Neural cell (in vitro differentiated cells): ENCODE results near the gene NCKAP5L.

Experiments
- POLR2AphosphoS5 ChIP-seq: IDR thresholded peaks from 2 replicates; pipeline ENCODE4 v1.6.1; 2012
- REST ChIP-seq: IDR thresholded peaks from 2 replicates; pipeline ENCODE4 v1.6.1; 2012; ENCODE audit warnings: borderline replicate concordance
- TF ChIP-seq, protein P1 (sequence below): fragments of 450-650 bp; IDR thresholded peaks from 2 replicates; pipeline ENCODE4 v1.5.1; 2014; ENCODE audit warnings: antibody characterized with exemption, mild to moderate bottlenecking, moderate library complexity; ENCODE audit not compliant: poor library complexity, severe bottlenecking

DNA sequence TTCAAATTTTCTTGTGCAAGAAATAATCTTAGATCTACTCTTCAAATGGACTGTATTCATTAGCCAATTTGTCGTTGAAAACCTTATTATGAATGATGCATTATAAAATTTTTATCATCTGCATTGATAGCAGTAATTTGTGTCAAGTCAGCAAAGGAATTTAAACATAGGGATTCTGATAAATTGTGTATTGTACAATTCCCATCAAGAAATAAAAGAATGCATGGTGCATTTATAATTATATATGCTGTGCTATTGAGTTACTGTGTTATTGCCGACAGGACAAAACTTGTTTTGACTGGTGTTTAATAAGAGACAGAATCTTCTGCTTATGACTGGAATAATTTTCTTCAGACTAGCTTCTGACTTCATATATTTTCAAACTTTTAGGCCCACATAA lies 17.8 kb upstream of the NCKAP5L start:
- TF ChIP-seq, protein P1, sequence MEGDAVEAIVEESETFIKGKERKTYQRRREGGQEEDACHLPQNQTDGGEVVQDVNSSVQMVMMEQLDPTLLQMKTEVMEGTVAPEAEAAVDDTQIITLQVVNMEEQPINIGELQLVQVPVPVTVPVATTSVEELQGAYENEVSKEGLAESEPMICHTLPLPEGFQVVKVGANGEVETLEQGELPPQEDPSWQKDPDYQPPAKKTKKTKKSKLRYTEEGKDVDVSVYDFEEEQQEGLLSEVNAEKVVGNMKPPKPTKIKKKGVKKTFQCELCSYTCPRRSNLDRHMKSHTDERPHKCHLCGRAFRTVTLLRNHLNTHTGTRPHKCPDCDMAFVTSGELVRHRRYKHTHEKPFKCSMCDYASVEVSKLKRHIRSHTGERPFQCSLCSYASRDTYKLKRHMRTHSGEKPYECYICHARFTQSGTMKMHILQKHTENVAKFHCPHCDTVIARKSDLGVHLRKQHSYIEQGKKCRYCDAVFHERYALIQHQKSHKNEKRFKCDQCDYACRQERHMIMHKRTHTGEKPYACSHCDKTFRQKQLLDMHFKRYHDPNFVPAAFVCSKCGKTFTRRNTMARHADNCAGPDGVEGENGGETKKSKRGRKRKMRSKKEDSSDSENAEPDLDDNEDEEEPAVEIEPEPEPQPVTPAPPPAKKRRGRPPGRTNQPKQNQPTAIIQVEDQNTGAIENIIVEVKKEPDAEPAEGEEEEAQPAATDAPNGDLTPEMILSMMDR = no peak
- TF ChIP-seq REST (no peak), POLR2AphosphoS5 (no peak)
